Peyer's patch (tissue), 4 donors: ENCODE measurements around the gene IZUMO4. TPM values are rescaled to one million over a fixed set of nuclear protein-coding genes. Genes with fewer than 3 reads are reported as not detected.

Experiments used
- DNase-seq, 3 donors: peaks; one replicate each; pipeline ENCODE4 v3.0.0-alpha.2; 2017 to 2019
- H3K27ac ChIP-seq, 4 donors: fragments of 200-600 bp; sonication (generic); one replicate each; pipeline ENCODE4 v1.5.1; 2016 to 2019
- H3K27me3 ChIP-seq, 2 donors: fragments of 200-600 bp; sonication (generic); one replicate each; pipeline ENCODE4 v1.5.1; 2019
- H3K36me3 ChIP-seq, 3 donors: fragments of 200-600 bp; sonication (generic); one replicate each; pipeline ENCODE4 v1.5.1; 2016 to 2019
- H3K4me1 ChIP-seq, 4 donors: fragments of 200-600 bp; sonication (generic); one replicate each; pipeline ENCODE4 v1.5.1; 2016 to 2019
- H3K4me3 ChIP-seq, 4 donors: fragments of 200-600 bp; sonication (generic); 1 replicate in 3 of 4; 2 replicates in 1 of 4; pipeline ENCODE4 v1.5.1; 2016 to 2019; ENCODE audit warnings: mild to moderate bottlenecking in 1 of 4
- H3K9me3 ChIP-seq, 4 donors: fragments of 200-600 bp; sonication (generic); one replicate each; pipeline ENCODE4 v1.5.1; 2016 to 2019; ENCODE audit warnings: mild to moderate bottlenecking in 1 of 4
- POLR2A ChIP-seq, 2 donors: fragments of 450-650 bp; IDR thresholded peaks; one replicate each; pipeline ENCODE4 v1.5.1; 2017; ENCODE audit warnings: antibody characterized with exemption in 2 of 2, mild to moderate bottlenecking in 2 of 2, moderate library complexity in 2 of 2
- total RNA-seq, 4 donors: library from RNA; depleted of rRNA; stranded (reverse); fragments of >200 nt; gene quantifications; one replicate each; pipeline ENCODE4 v1.1.0, GENCODE V29; 2016
- TF ChIP-seq, protein P1 (sequence below), 6 experiments: fragments of 450-650 bp in 4 of 6; fragments of 200-600 bp in 2 of 6; sonication (generic) in 1 of 6; IDR thresholded peaks; one replicate each; pipeline ENCODE4 v1.5.1; 2017 to 2019; ENCODE audit warnings: antibody characterized with exemption in 6 of 6, mild to moderate bottlenecking in 3 of 6, moderate library complexity in 1 of 6

Gene IZUMO4
- total RNA-seq, 4 donors from 2014 or later, result 1.3 to 9.9 (median 3.8) TPM

GRCh38 chr19:2136796-2137195, 40.1 kb downstream of the IZUMO4 start:
- Histone ChIP-seq H3K9me3 (no peaks in the 10 kb centered on the region), H3K4me1 (no peaks in the 10 kb centered on the region), H3K27ac (no peak overlapping the region), H3K27me3 (no peaks in the 10 kb centered on the region), H3K4me3 (no peak overlapping the region), H3K36me3 (peaks cover 0 to 67% (median 0%) of the 10 kb centered on the region in 3 donors)
- no peak for DNase-seq
- TF ChIP-seq POLR2A (IDR thresholded peaks at IDR 0.05), result no peak
- TF ChIP-seq, protein P1, sequence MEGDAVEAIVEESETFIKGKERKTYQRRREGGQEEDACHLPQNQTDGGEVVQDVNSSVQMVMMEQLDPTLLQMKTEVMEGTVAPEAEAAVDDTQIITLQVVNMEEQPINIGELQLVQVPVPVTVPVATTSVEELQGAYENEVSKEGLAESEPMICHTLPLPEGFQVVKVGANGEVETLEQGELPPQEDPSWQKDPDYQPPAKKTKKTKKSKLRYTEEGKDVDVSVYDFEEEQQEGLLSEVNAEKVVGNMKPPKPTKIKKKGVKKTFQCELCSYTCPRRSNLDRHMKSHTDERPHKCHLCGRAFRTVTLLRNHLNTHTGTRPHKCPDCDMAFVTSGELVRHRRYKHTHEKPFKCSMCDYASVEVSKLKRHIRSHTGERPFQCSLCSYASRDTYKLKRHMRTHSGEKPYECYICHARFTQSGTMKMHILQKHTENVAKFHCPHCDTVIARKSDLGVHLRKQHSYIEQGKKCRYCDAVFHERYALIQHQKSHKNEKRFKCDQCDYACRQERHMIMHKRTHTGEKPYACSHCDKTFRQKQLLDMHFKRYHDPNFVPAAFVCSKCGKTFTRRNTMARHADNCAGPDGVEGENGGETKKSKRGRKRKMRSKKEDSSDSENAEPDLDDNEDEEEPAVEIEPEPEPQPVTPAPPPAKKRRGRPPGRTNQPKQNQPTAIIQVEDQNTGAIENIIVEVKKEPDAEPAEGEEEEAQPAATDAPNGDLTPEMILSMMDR (IDR thresholded peaks at IDR 0.05), result no peak

DNA sequence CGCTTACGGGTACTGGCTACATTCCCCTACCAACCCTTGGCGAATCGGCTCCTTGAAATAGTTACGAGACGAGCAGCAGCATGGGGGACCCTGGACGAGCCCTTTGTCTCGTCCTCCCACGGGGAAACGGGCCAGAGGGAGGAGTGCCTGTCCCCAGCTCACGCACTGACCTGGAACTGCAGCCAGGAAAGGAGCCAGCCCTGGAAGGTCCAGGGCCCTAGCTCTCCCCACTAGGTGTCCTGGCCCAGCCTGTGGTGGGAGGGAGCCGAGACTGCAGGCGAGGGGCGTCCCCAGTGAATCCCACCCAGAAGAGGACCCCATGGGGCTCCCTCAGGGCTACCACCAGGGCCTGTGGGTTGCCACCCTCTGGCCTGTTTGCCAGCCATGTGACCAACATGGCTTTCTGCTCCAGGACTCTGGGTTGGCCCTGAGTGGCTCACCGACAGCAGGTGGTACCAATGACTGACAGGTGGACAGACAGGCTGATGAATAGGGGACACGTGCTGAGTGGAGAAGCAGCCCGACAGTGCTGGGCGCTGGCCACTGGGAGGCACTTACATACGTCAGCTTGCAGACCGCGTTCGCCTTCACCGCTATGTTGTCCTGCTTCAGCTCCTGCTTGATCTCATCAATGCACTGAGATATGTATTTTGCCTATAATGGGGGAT, 41.5 kb downstream of the IZUMO4 start:
- no peak overlapping the region for H3K4me3 ChIP-seq
- no peak overlapping the region for H3K27ac ChIP-seq
- H3K27me3 ChIP-seq, result no peaks in the 10 kb centered on the region
- no peak for DNase-seq
- H3K4me1 ChIP-seq, result no peaks in the 10 kb centered on the region
- TF ChIP-seq, protein P1 (IDR thresholded peaks at IDR 0.05), result no peak
- no peak for TF ChIP-seq POLR2A (IDR thresholded peaks at IDR 0.05)
- no peaks in the 10 kb centered on the region for H3K9me3 ChIP-seq
- H3K36me3 ChIP-seq, result peaks cover 0 to 56% (median 0%) of the 10 kb centered on the region in 3 donors

DNA sequence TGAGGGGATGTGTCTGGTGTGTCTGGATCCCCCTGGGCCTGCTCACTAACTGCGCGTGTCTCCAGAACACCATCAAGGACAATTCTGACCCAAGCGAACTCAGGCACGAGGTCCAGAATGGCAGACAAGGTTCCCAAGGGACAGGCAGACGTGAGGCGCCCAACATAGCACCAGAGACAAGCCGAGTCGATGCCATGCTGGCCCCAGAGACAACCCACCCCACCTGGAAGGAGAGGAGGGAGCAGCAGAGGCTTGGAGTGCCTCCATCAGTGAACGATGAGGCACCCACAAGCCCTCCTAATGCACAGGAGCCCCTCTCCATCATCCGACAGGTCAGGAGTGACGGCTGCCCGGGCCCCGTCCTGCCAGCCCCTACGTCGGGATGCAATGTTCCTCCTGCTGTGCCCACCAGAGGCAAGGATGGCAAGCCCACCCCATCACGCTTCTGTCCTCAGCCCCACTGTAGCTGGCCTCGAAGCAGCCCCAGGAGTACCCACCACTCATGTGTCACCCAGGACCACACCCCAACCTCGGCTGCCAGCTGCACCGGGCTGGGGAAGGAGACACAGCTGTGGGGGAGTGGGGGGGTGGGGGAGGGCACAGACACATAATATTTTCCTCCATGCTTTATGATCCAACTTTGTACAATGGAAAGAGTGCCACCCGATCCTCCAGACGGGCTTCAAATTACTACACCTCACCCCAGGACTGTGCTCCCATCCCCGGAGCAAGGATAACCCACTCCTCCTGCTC, 42.8 kb downstream of the IZUMO4 start:
- H3K27me3 ChIP-seq, result no peaks in the 10 kb centered on the region
- TF ChIP-seq, protein P1 (IDR thresholded peaks at IDR 0.05), result no peak
- no peak for TF ChIP-seq POLR2A (IDR thresholded peaks at IDR 0.05)
- no peaks in the 10 kb centered on the region for H3K9me3 ChIP-seq
- no peak overlapping the region for H3K4me3 ChIP-seq
- DNase-seq, result no peak
- H3K27ac ChIP-seq, result no peak overlapping the region
- H3K4me1 ChIP-seq, result no peaks in the 10 kb centered on the region
- H3K36me3 ChIP-seq, result peaks cover 0 to 53% (median 0%) of the 10 kb centered on the region in 3 donors

GRCh38 chr19:2140138-2140569, 43.4 kb downstream of the IZUMO4 start:
- Histone ChIP-seq H3K4me3 (no peak overlapping the region), H3K9me3 (no peaks in the 10 kb centered on the region), H3K27ac (no peak overlapping the region), H3K4me1 (no peaks in the 10 kb centered on the region), H3K36me3 (peaks cover 0 to 49% (median 0%) of the 10 kb centered on the region in 3 donors), H3K27me3 (no peaks in the 10 kb centered on the region)
- TF ChIP-seq POLR2A (IDR thresholded peaks at IDR 0.05), result no peak
- TF ChIP-seq, protein P1 (IDR thresholded peaks at IDR 0.05), result no peak
- DNase-seq, result no peak

DNA sequence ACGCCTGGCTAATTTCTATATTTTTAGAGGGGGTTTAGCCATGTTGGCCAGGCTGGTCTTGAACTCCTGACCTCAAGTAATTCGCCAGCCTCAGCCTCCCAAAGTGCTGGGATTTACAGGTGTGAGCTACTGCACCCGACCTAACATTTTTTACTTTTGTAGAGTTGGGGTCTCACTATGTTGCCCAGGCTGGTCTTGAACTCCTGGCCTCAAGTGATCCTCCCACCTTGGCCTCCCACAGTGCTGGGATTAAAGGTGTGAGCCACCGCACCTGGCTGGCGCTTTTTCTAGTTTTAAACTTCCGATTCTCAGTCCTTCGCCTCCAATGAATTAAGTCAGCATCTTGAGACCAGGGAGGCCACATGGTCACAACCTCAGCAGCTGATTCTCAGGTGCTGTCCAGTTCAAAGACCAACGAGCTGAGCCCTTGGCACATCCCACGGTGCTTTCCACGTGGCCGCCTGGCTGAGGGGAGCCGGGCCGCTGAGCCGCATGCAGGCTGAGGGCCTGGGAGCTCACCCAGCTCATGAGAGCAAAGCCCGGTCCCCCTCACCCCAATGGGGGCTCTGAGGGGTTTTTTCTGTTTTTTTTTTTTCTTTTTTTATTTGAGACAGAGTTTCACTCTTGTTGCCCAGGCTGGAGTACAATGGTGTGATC, 45.6 kb downstream of the IZUMO4 start:
- Histone ChIP-seq H3K27ac (no peak overlapping the region), H3K4me3 (no peak overlapping the region), H3K27me3 (no peaks in the 10 kb centered on the region), H3K4me1 (no peaks in the 10 kb centered on the region), H3K9me3 (no peaks in the 10 kb centered on the region), H3K36me3 (peaks cover 0 to 29% (median 0%) of the 10 kb centered on the region in 3 donors)
- no peak for TF ChIP-seq POLR2A (IDR thresholded peaks at IDR 0.05)
- TF ChIP-seq, protein P1 (IDR thresholded peaks at IDR 0.05), result no peak
- no peak for DNase-seq
